WI38 (cell line): Measurements from ENCODE around the gene ZNF680.
A peak's percentile ranks its signal among the peaks of the same experiment; 100 is the strongest.
"Not testable (repeated sequence)": the region's sequence is repeated elsewhere in the genome, so short reads cannot be mapped to it uniquely, and the experiment has no call there.

Experiments used
- H3K4me3 ChIP-seq: 2 replicates; pipeline ENCODE4 v1.5.1; 2011; ENCODE audit warnings: low read depth, mild to moderate bottlenecking, control low read depth, low read length
- CTCF ChIP-seq: IDR thresholded peaks from 2 replicates; pipeline ENCODE4 v1.5.1; 2012; ENCODE audit warnings: low read depth, mild to moderate bottlenecking, control low read depth, low read length

ZNF680 gene

GRCh38 chr7:64569372-64570283 lies 6.8 kb upstream of the ZNF680 start:
- peak; percentile 5; the same call in 1 of the 2 replicates for TF ChIP-seq CTCF
- peak overlapping the region; percentile 40 for H3K4me3 ChIP-seq

GRCh38 chr7:64562256-64562625 lies 630 bp downstream of the ZNF680 start:
- peak overlapping the region; percentile 94 for H3K4me3 ChIP-seq
- no peak for TF ChIP-seq CTCF

GRCh38 chr7:64559206-64559605 lies 3.7 kb downstream of the ZNF680 start:
- TF ChIP-seq CTCF: no peak

GRCh38 chr7:64558781-64559180 lies 4.1 kb downstream of the ZNF680 start:
- H3K4me3 ChIP-seq: no peak overlapping the region
- no peak for TF ChIP-seq CTCF

More at GRCh38 chr7:64559206-64559605, 3.7 kb downstream of the ZNF680 start:
- H3K4me3 ChIP-seq: no peak overlapping the region

- TF ChIP-seq CTCF: no peak
- H3K4me3 ChIP-seq: no peak overlapping the region
These were observed 4.6 kb downstream of the ZNF680 start for GRCh38 chr7:64558323-64558705.

GRCh38 chr7:64557601-64558322 lies 5.1 kb downstream of the ZNF680 start:
- no peak for TF ChIP-seq CTCF
- no peak overlapping the region for H3K4me3 ChIP-seq

- H3K4me3 ChIP-seq: no peak overlapping the region
- TF ChIP-seq CTCF: no peak
These were observed 7.8 kb downstream of the ZNF680 start for GRCh38 chr7:64555046-64555445.

- not testable (repeated sequence) for H3K4me3 ChIP-seq
These were observed 8.7 kb downstream of the ZNF680 start for GRCh38 chr7:64554188-64554587.
